Lung (tissue), 12 donors: Measurements from ENCODE around the gene HDC. TPM values are rescaled to one million over a fixed set of nuclear protein-coding genes. Genes with fewer than 3 reads are reported as not detected.
A peak's percentile ranks its signal among the peaks of the same experiment; 100 is the strongest.

Source experiments
- ATAC-seq: fragments of 200-7000 bp; cut with Tn5 transposase; one replicate; pipeline ENCODE4 v1.9.1; 2020; ENCODE audit warnings: moderate number of reproducible peaks; ENCODE audit not compliant: insufficient read depth, low FRiP score
- DNase-seq, 3 donors: peaks; one replicate each; pipeline ENCODE4 v3.0.0-alpha.2; 2013 to 2017
- H3K27ac ChIP-seq, 2 donors: one replicate each; pipeline ENCODE4 v1.5.1; 2013; ENCODE audit warnings: mild to moderate bottlenecking in 2 of 2, moderate library complexity in 2 of 2, control low read depth in 1 of 2, inconsistent platforms in 1 of 2, low read depth in 1 of 2, low read length in 1 of 2
- H3K27me3 ChIP-seq, 3 donors: one replicate each; pipeline ENCODE4 v1.5.1; 2013; ENCODE audit warnings: low read length in 2 of 3; ENCODE audit not compliant: control insufficient read depth in 3 of 3, insufficient read depth in 3 of 3
- H3K36me3 ChIP-seq, 4 donors: one replicate each; pipeline ENCODE4 v1.5.1; 2013; ENCODE audit warnings: low read length in 4 of 4, mild to moderate bottlenecking in 1 of 4, moderate library complexity in 1 of 4; ENCODE audit not compliant: control insufficient read depth in 4 of 4, insufficient read depth in 4 of 4
- H3K4me1 ChIP-seq, 5 donors: one replicate each; pipeline ENCODE4 v1.5.1; 2013; ENCODE audit warnings: low read length in 5 of 5, mild to moderate bottlenecking in 2 of 5, moderate library complexity in 1 of 5; ENCODE audit not compliant: control insufficient read depth in 5 of 5, insufficient read depth in 5 of 5
- H3K4me3 ChIP-seq: one replicate; pipeline ENCODE4 v1.5.1; 2013; ENCODE audit warnings: mild to moderate bottlenecking, control low read depth, moderate library complexity
- H3K9ac ChIP-seq, 2 donors: one replicate each; pipeline ENCODE4 v1.5.1; 2013; ENCODE audit warnings: low read length in 2 of 2, control low read depth in 1 of 2; ENCODE audit not compliant: insufficient read depth in 1 of 2
- H3K9me3 ChIP-seq, 4 donors: one replicate each; pipeline ENCODE4 v1.5.1; 2013; ENCODE audit warnings: low read length in 3 of 4, mild to moderate bottlenecking in 1 of 4, moderate library complexity in 1 of 4; ENCODE audit not compliant: control insufficient read depth in 4 of 4, insufficient read depth in 3 of 4
- CTCF ChIP-seq: IDR thresholded peaks from 2 replicates; pipeline ENCODE4 v1.5.1; 2012; ENCODE audit warnings: mild to moderate bottlenecking; ENCODE audit errors: control extremely low read depth, extremely low read depth
- WGBS, 2 donors: extraction: QIAGEN DNeasy Blood & Tissue Kit; methylation state at CpG; one replicate each; pipeline ENCODE4 v1.1.7; 2013; 5-methylcytosine and 5-hydroxymethylcytosine counted together
- polyA plus RNA-seq, 2 donors: library from polyadenylated mRNA; stranded (reverse); fragments of 200-250 nt; gene quantifications; one replicate each; pipeline ENCODE4 v1.2.1, GENCODE V29; 2013
- total RNA-seq, 2 donors: library from RNA; depleted of rRNA in 1 of 2; stranded (reverse); fragments of >200 nt in 1 of 2; gene quantifications; one replicate each; pipeline ENCODE4 v1.2.1, GENCODE V29; 2014 to 2021
- donor health status: control.
- donor health status: control.
- donor health status: Bipolar disorder and iron deficiency.
- donor health status: healthy.
- donor health status: DM: yes; HTN: yes; CAD: no.

HDC gene
- total and polyA plus RNA-seq, 4 donors = 0.57 to 8.6 (median 1.1) TPM

GRCh38 chr15:50260969-50261496 lies 4.5 kb downstream of the HDC start:
- H3K4me3 ChIP-seq = no peak overlapping the region
- peaks cover 0 to 3% (median 0%) of the 10 kb centered on the region in 5 donors for H3K4me1 ChIP-seq
- H3K9ac ChIP-seq = no peak overlapping the region
- no peaks in the 10 kb centered on the region for H3K27me3 ChIP-seq
- no peaks in the 10 kb centered on the region for H3K9me3 ChIP-seq
- 45 to 46% methylated on average over 2 of the region's 2 CpGs for WGBS, 2 donors
- H3K36me3 ChIP-seq = no peaks in the 10 kb centered on the region
- peak in 1 of 3 donors; percentile 6 for DNase-seq
- no peak for TF ChIP-seq CTCF
- no peak for ATAC-seq
- no peak overlapping the region for H3K27ac ChIP-seq

GRCh38 chr15:50259276-50259675 lies 6.2 kb downstream of the HDC start:
- H3K9ac ChIP-seq = no peak overlapping the region
- no peak for ATAC-seq
- H3K4me3 ChIP-seq = no peak overlapping the region
- no peak for TF ChIP-seq CTCF
- WGBS, 2 donors = 74 to 75% methylated on average over 5 of the region's 5 CpGs
- no peaks in the 10 kb centered on the region for H3K36me3 ChIP-seq
- no peaks in the 10 kb centered on the region for H3K9me3 ChIP-seq
- DNase-seq = no peak
- no peak overlapping the region for H3K27ac ChIP-seq
- H3K4me1 ChIP-seq = peaks cover 0 to 3% (median 0%) of the 10 kb centered on the region in 5 donors
- no peaks in the 10 kb centered on the region for H3K27me3 ChIP-seq

- Histone ChIP-seq H3K27me3 (no peaks in the 10 kb centered on the region), H3K27ac (no peak overlapping the region), H3K9ac (no peak overlapping the region), H3K4me3 (no peak overlapping the region), H3K4me1 (peaks cover 0 to 3% (median 0%) of the 10 kb centered on the region in 5 donors), H3K9me3 (no peaks in the 10 kb centered on the region), H3K36me3 (no peaks in the 10 kb centered on the region)
- DNase-seq (no peak), ATAC-seq (no peak)
- TF ChIP-seq CTCF = no peak
- 37 to 70% methylated on average over 3 of the region's 3 CpGs for WGBS, 2 donors
Observed at GRCh38 chr15:50257924-50258323, 7.6 kb downstream of the HDC start.

- no peak for DNase-seq
- no peaks in the 10 kb centered on the region for H3K27me3 ChIP-seq
- no peaks in the 10 kb centered on the region for H3K4me1 ChIP-seq
- no peaks in the 10 kb centered on the region for H3K36me3 ChIP-seq
- no peak overlapping the region for H3K27ac ChIP-seq
- no peak for ATAC-seq
- no peak overlapping the region for H3K9ac ChIP-seq
- 77 to 86% methylated on average over 8 of the region's 8 CpGs for WGBS, 2 donors
- no peak overlapping the region for H3K4me3 ChIP-seq
- TF ChIP-seq CTCF = no peak
- no peaks in the 10 kb centered on the region for H3K9me3 ChIP-seq
Observed at GRCh38 chr15:50257332-50257731, 8.2 kb downstream of the HDC start.
